Measurements from ENCODE around the gene PAX2. TPM values are rescaled to one million over a fixed set of nuclear protein-coding genes. Genes with fewer than 3 reads are reported as not detected.
"Not testable (repeated sequence)": the region's sequence is repeated elsewhere in the genome, so short reads cannot be mapped to it uniquely, and the experiment has no call there.

PAX2 gene
- 2.1 and 71.3 TPM in 2 replicates for total RNA-seq

GRCh38 chr10:100744987-100745881 lies at the start of gene PAX2:
Gene PAX2, plus strand, starts transcription at chr10:100745582. Its CDS starts 679 bp downstream, at chr10:100746261.
- peak; percentile 77 for DNase-seq (ENCODE audit: low read depth)

DNA sequence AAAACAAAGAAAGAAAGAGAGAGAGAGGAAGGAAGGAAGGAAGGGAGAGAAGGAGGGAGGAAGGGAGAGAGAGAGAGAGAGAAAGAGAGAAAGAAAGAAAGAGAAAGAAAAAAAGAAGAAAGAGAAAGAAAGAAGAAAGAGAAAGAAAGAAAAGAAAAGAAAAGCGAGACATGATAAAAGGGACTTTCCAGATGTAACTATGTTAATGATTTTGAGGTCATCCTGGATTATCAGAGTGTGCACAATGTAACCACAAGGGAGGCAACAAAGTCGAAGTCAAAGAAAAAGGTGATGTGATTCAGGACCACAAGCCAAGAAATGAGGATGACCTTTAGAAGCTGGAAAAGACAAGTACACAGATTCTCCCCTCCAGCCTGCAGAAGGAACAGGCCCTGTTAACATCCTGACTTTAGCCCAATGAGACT lies 48.9 kb upstream of the PAX2 start:
- DNase-seq (ENCODE audit: low read depth): peak; percentile 50

DNA sequence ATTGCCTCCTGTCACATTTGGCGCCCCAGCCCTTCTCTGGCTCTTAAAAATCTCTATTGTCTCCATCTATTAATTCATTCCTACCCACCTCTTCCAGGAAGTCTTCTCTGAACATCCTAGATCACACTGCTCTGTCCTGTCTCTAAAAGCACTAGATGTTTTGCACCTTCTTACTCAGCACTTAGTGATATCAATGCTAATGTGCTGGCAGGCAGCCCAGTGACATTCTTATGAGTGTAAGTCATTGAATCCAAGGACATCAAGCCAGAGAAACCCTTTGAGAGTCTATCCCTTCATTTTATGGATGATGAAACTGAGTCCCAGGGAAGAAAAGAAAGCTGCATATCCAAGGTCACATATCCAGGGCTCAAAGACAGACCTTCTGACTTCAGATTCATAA lies 48.3 kb upstream of the PAX2 start:
- peak; percentile 82 for DNase-seq (ENCODE audit: low read depth)

- no peak for DNase-seq (ENCODE audit: low read depth)
These were observed 47.8 kb upstream of the PAX2 start for GRCh38 chr10:100697631-100698030.

- DNase-seq (ENCODE audit: low read depth): not testable (repeated sequence)
These were observed 43.7 kb upstream of the PAX2 start for GRCh38 chr10:100701704-100702103.

DNA sequence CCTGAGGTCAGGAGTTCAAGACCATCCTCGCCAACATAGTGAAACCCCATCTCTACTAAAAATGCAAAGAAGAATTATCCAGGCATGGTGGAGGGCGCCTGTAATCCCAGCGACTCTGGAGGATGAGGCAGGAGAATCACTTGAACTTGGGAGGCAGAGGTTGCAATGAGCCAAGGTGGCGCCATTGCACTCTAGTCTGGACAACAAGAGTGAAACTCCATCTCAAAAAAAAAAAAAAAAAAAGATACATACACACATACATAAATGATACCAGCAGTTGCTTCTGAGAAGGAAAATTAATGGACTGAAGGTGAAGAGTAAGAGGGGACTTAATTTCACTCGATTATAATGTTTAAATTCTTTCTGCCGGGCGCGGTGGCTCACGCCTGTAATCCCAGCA lies 40.2 kb upstream of the PAX2 start:
- DNase-seq (ENCODE audit: low read depth): peak; percentile 22

- DNase-seq (ENCODE audit: low read depth): no peak
These were observed 38.0 kb upstream of the PAX2 start for GRCh38 chr10:100707261-100707848.

- no peak for DNase-seq (ENCODE audit: low read depth)
These were observed 36.0 kb upstream of the PAX2 start for GRCh38 chr10:100709146-100710082.

- DNase-seq (ENCODE audit: low read depth): peak; percentile 39
These were observed 35.1 kb upstream of the PAX2 start for GRCh38 chr10:100710151-100710871.

GRCh38 chr10:100713049-100713858 lies 32.1 kb upstream of the PAX2 start:
- DNase-seq (ENCODE audit: low read depth): no peak

DNA sequence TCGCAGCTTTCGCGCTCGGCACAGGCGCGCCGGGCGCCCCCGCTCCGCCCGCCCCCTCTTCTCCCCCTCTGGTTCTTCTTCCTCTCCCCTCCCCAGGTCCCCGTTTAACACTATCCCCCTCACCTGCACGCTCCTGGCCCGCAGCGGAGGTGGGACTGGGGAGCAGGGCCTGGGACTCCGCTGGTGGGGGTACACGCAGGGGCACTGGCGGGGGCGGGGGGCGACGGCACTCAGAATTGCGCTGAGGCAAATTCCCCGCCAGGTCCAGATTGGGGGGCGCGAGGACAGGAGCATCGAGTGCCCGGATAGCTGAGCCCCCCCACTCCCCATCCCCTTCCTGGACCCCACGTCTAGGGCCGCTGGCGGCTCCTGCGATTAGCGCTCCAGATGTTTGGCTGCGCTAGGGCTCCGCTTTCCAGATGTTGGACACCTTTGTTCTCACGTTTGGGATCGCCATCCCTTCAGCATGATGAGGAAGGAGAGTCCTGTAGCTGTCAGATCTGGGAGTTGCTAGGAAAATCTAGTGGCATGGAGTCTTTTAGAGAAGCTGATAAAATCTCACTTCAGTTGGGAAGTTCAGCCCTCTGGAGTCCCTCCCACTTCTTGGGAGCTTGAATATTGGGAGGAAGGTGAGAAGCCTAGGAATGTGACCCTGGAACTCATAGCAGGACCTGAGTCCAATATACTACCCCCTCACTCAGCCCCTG lies 31.4 kb upstream of the PAX2 start:
- DNase-seq (ENCODE audit: low read depth): no peak

GRCh38 chr10:100714566-100714950 lies 30.8 kb upstream of the PAX2 start:
- no peak for DNase-seq (ENCODE audit: low read depth)

- DNase-seq (ENCODE audit: low read depth): no peak
These were observed 30.3 kb upstream of the PAX2 start for GRCh38 chr10:100715101-100715444.

- no peak for DNase-seq (ENCODE audit: low read depth)
These were observed 29.7 kb upstream of the PAX2 start for GRCh38 chr10:100715445-100716385.

GRCh38 chr10:100717166-100717565 lies 28.2 kb upstream of the PAX2 start:
- DNase-seq (ENCODE audit: low read depth): no peak

DNA sequence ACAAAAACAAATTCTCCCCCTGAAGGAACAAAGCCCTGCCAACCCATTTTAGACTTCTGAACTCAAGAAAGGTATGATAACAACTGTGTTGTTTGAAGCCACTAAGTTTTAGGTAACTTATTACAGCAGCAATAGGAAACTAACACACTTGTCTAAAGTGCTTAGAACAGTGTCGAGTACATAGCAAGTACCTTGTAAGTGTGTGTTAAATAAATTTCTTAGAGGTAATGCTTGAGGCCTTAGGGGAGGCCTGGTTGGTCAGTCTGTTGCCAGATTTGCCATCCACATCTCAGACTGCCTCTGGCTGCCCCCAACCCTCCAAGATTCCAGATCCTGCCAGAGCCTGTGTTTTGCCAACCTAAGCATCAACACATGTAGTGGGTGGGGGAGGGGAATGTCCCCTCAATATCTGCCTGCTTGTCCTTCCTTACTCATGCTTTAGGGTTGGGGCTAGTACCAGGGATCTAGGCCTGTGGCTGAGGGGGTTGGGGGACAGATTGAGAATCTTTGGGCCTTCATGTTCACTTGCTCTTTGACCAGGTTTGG lies 27.1 kb upstream of the PAX2 start:
- DNase-seq (ENCODE audit: low read depth): no peak

DNA sequence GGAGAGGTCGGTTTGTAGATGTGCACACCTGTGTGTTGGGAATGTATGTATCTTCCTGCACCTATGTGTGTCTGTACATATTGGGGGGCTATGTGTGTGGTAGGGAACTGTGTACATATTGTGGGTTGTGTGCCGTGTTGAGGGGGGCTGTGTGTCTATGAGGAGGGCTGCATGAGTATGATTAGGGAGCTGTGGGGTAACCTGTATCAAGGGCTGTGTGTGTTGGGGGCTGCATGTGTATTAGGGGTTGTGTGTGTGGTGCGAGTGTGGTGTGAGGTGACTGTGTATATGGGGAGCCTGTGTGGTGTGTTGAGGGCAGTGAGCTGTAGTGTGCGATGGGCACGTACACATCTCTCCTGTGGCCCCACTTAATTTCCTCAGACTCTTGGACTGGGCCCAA lies 22.2 kb upstream of the PAX2 start:
- DNase-seq (ENCODE audit: low read depth): no peak

DNA sequence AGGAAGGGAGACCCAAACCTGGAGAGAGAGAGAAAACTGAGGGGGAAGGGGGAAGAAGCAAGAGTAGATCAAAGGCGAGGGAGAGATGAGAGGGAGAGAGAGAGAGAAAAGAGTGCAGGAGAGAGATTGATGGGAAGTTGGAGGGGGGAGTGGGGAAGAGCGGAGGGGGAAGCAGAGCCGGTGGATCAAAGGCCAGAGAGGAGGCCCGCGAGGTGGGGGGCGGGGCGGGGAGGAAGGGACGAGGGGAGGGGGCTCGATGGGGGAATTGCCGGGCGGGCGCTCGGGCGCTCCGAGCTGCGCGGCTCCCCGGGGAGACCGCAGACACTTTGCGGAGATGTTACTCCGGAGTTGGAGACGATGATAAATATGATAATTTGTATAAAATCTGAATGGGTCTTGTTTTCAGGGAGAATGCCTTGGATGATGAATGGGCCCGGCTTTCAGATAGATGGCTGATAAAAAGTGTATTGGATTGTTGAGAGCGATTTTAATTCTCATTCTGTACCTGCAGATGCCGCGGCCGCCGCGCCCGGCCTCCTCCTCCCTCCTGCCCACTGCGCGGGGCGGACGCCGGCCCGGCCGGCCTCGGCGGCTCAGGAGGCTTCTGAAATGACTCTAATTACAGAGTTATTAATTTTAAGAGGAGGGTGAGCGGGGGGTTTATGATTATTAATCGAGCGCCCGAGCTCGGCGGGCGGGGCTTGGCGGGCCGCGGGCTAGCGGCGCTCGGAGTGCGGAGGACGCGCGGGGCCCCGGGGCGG lies 21.4 kb upstream of the PAX2 start:
- DNase-seq (ENCODE audit: low read depth): no peak
